Caco-2 (cell line): ENCODE measurements around the gene MACROD2. TPM values are rescaled to one million over a fixed set of nuclear protein-coding genes. Genes with fewer than 3 reads are reported as not detected.

Source experiments
- BruUV-seq: library from RNA; stranded (reverse); fragments of 400-500 nt; replicated peaks from 2 replicates; lab custom pipeline; 2021; lab: Mats Ljungman, UMichigan
- CTCF ChIA-PET: fragments of 300-600 bp; sonication (Branson Sonifier 250); formaldehyde crosslinking; loops from one replicate; lab custom pipeline; 2022; ENCODE audit warnings: antibody characterized with exemption; lab: Charles Lee
- POLR2A ChIA-PET: fragments of 300-600 bp; sonication (Branson Sonifier 250); formaldehyde crosslinking; loops from one replicate; lab custom pipeline; 2022; ENCODE audit warnings: antibody characterized with exemption; lab: Charles Lee
- DNase-seq, 2 experiments: peaks; one replicate each; pipeline versions ENCODE4 v3.0.0 to v3.0.0-alpha.2; 2020 to 2022
- H3K27me3 ChIP-seq: replicated peaks from 2 replicates; pipeline ENCODE4 v1.6.0; 2011; ENCODE audit warnings: low read length; ENCODE audit not compliant: control insufficient read depth, insufficient read depth
- H3K36me3 ChIP-seq: 2 replicates; pipeline ENCODE4 v1.5.1; 2011; ENCODE audit warnings: low read length; ENCODE audit not compliant: control insufficient read depth, insufficient read depth
- H3K4me1 ChIP-seq: fragments of 250-450 bp; sonication (Bioruptor Pico); 2 replicates; pipeline ENCODE4 v1.5.1; 2020; ENCODE audit warnings: mild to moderate bottlenecking
- H3K4me3 ChIP-seq: 2 replicates; pipeline ENCODE4 v1.5.1; 2011; ENCODE audit warnings: low read depth, mild to moderate bottlenecking, control low read depth, low read length
- H3K9me3 ChIP-seq: fragments of 250-450 bp; sonication (Bioruptor Pico); 2 replicates; pipeline ENCODE4 v1.5.1; 2020; ENCODE audit warnings: mild to moderate bottlenecking, moderate library complexity
- H3K27ac Mint-ChIP-seq: one replicate; pipeline ENCODE4 v1.8.0; 2022; ENCODE audit warnings: mixed read lengths; ENCODE audit not compliant: unreplicated experiment
- H3K27me3 Mint-ChIP-seq: one replicate; pipeline ENCODE4 v1.8.0; 2022; ENCODE audit warnings: mixed read lengths; ENCODE audit not compliant: insufficient read depth, unreplicated experiment
- H3K36me3 Mint-ChIP-seq: one replicate; pipeline ENCODE4 v1.8.0; 2022; ENCODE audit warnings: mild to moderate bottlenecking, mixed read lengths; ENCODE audit not compliant: insufficient read depth, unreplicated experiment
- H3K4me1 Mint-ChIP-seq: one replicate; pipeline ENCODE4 v1.8.0; 2022; ENCODE audit warnings: low read depth, mixed read lengths; ENCODE audit not compliant: unreplicated experiment
- H3K4me3 Mint-ChIP-seq: one replicate; pipeline ENCODE4 v1.8.0; 2022; ENCODE audit warnings: mild to moderate bottlenecking, moderate library complexity, mixed read lengths; ENCODE audit not compliant: unreplicated experiment
- H3K9me3 Mint-ChIP-seq: one replicate; pipeline ENCODE4 v1.8.0; 2022; ENCODE audit warnings: mixed read lengths; ENCODE audit not compliant: unreplicated experiment
- CTCF ChIP-seq, 2 experiments: fragments of 200-600 bp in 1 of 2; IDR thresholded peaks; 1 replicate in 1 of 2; 2 replicates in 1 of 2; pipeline versions ENCODE4 v1.5.1 to v1.8.0; 2011 to 2022; ENCODE audit warnings: antibody characterized with exemption in 1 of 2, control low read depth in 1 of 2, inconsistent platforms in 1 of 2, low read depth in 1 of 2, low read length in 1 of 2, mild to moderate bottlenecking in 1 of 2, moderate library complexity in 1 of 2; ENCODE audit not compliant: insufficient read depth in 1 of 2, severe bottlenecking in 1 of 2, unreplicated experiment in 1 of 2
- intact Hi-C: fragments of 100-400 bp; cut with micrococcal nuclease; formaldehyde crosslinking; loops from one replicate; pipeline ENCODE4 v1.10.0; 2022; ENCODE audit not compliant: unreplicated experiment
- total RNA-seq: library from RNA; stranded (reverse); gene quantifications from 2 replicates; pipeline ENCODE4 v1.2.3, GENCODE V29; 2022

The MACROD2 gene
- total RNA-seq, 1 experiment from 2014 or later, result 6.4 TPM

DNA sequence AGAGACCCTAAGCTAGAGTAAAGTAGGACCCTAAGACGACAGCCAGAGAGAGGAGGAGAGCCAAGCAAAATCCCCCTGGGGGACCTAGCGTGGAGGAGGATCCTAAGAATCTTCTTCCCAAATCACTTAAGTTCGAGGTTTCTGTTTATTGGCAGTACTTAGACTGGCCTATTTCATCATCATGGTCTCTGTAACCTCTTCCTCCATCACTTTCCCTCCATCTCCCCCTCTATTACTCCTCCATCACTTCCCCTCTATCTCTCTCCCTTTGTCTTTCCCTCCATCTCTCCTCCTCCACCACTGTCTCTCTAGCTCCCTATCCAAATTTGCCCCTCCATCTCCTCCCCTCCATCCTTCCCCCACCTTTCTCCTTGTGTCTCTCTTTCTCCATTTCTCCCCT is 1175.7 kb downstream of the MACROD2 start:
- no peaks in the 10 kb centered on the region for H3K4me1 Mint-ChIP-seq
- H3K9me3 ChIP-seq, result peaks cover under 1% of the 10 kb centered on the region; the same call in 1 of the 2 replicates
- H3K9me3 Mint-ChIP-seq, result no peaks in the 10 kb centered on the region
- no peaks in the 10 kb centered on the region for H3K4me1 ChIP-seq
- CTCF ChIA-PET, result no interaction called here
- H3K27ac Mint-ChIP-seq, result no peak overlapping the region
- H3K36me3 Mint-ChIP-seq, result no peaks in the 10 kb centered on the region
- BruUV-seq, result no TSS peak
- no peaks in the 10 kb centered on the region for H3K36me3 ChIP-seq
- intact Hi-C loops, result no loop called here
- no peak overlapping the region for H3K4me3 Mint-ChIP-seq
- H3K27me3 Mint-ChIP-seq, result no peaks in the 10 kb centered on the region
- POLR2A ChIA-PET, result no interaction called here
- TF ChIP-seq CTCF (IDR thresholded peaks at IDR 0.05; ENCODE audit: insufficient read depth in 1 of 2, low read depth in 1 of 2, low read length in 1 of 2, severe bottlenecking in 1 of 2, unreplicated experiment in 1 of 2), result no peak
- H3K27me3 ChIP-seq, result no peaks in the 10 kb centered on the region
- no peak overlapping the region for H3K4me3 ChIP-seq
- DNase-seq, result no peak

- CTCF ChIA-PET, result no interaction called here
- BruUV-seq, result no TSS peak
Observed at GRCh38 chr20:15176929-15177328, 1181.6 kb downstream of the MACROD2 start.

DNA sequence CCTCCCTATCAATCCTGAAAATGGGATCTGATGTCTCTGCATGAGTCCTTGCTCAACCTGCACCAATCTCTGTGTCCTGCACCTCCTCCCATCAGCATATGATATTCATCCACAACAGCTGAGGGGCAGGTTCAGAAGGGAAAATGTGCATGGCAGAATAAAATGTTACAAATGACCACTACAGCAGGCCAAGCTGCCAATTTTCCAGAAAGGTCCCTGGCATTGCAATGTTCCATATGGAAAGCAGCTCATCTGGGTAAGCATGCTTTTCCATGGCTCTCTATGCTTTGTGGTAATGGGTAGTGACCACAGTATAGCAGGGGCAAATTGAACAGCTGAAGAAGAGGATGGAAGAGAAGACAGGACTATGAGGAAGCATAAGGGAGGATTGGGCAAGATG is 1183.3 kb downstream of the MACROD2 start:
- H3K4me1 Mint-ChIP-seq, result no peaks in the 10 kb centered on the region
- no TSS peak for BruUV-seq
- no peaks in the 10 kb centered on the region for H3K36me3 ChIP-seq
- no peaks in the 10 kb centered on the region for H3K4me1 ChIP-seq
- CTCF ChIA-PET, result no interaction called here
- H3K9me3 ChIP-seq, result peaks cover 5% of the 10 kb centered on the region; the same call in 1 of the 2 replicates
- no peaks in the 10 kb centered on the region for H3K27me3 Mint-ChIP-seq
- no peaks in the 10 kb centered on the region for H3K27me3 ChIP-seq
- H3K4me3 Mint-ChIP-seq, result no peak overlapping the region
- no peaks in the 10 kb centered on the region for H3K36me3 Mint-ChIP-seq
- H3K27ac Mint-ChIP-seq, result no peak overlapping the region
- DNase-seq, result no peak
- POLR2A ChIA-PET, result no interaction called here
- H3K4me3 ChIP-seq, result no peak overlapping the region
- intact Hi-C loops, result no loop called here
- no peaks in the 10 kb centered on the region for H3K9me3 Mint-ChIP-seq
- no peak for TF ChIP-seq CTCF (IDR thresholded peaks at IDR 0.05; ENCODE audit: insufficient read depth in 1 of 2, low read depth in 1 of 2, low read length in 1 of 2, severe bottlenecking in 1 of 2, unreplicated experiment in 1 of 2)

More at GRCh38 chr20:15176929-15177328, 1181.6 kb downstream of the MACROD2 start:
- H3K4me1 ChIP-seq, result no peaks in the 10 kb centered on the region
- no peaks in the 10 kb centered on the region for H3K27me3 ChIP-seq
- DNase-seq, result no peak
- H3K9me3 ChIP-seq, result peaks cover 5% of the 10 kb centered on the region; the same call in 1 of the 2 replicates
- Mint-ChIP-seq H3K27ac (no peak overlapping the region), H3K4me1 (no peaks in the 10 kb centered on the region), H3K9me3 (no peaks in the 10 kb centered on the region), H3K27me3 (no peaks in the 10 kb centered on the region), H3K36me3 (no peaks in the 10 kb centered on the region), H3K4me3 (no peak overlapping the region)
- no peak overlapping the region for H3K4me3 ChIP-seq
- intact Hi-C loops, result no loop called here
- TF ChIP-seq CTCF (IDR thresholded peaks at IDR 0.05; ENCODE audit: insufficient read depth in 1 of 2, low read depth in 1 of 2, low read length in 1 of 2, severe bottlenecking in 1 of 2, unreplicated experiment in 1 of 2), result no peak
- H3K36me3 ChIP-seq, result no peaks in the 10 kb centered on the region
- POLR2A ChIA-PET, result no interaction called here
